NCI-H524 treated with DMSO at 0.1 percent for 48 hours (cell line): ENCODE data around the gene SDR39U1.

Experiments
- DNase-seq: peaks from one replicate; lab custom pipeline; 2025; lab: John Stamatoyannopoulos, UW

Gene SDR39U1

DNA sequence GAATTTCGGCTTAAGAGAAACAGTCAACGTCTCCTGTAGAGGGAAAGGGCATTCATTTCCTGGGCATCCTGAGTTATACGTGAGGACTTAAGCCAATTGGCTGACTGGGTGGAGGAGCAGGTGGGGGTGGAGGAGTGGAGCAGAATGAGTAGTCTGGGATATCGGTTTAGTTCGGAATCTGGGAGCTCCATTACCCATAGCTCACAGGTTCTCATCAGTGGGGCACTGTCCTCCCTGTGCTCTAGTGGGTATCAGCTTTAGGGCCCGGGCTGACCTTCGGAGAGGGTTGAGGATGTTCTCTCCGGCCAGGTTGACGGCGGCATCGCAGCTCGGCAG is 704 bp downstream of the SDR39U1 start:
- DNase-seq, result peak; percentile 26

GRCh38 chr14:24441485-24441884 is 1.1 kb downstream of the SDR39U1 start:
- DNase-seq, result no peak

DNA sequence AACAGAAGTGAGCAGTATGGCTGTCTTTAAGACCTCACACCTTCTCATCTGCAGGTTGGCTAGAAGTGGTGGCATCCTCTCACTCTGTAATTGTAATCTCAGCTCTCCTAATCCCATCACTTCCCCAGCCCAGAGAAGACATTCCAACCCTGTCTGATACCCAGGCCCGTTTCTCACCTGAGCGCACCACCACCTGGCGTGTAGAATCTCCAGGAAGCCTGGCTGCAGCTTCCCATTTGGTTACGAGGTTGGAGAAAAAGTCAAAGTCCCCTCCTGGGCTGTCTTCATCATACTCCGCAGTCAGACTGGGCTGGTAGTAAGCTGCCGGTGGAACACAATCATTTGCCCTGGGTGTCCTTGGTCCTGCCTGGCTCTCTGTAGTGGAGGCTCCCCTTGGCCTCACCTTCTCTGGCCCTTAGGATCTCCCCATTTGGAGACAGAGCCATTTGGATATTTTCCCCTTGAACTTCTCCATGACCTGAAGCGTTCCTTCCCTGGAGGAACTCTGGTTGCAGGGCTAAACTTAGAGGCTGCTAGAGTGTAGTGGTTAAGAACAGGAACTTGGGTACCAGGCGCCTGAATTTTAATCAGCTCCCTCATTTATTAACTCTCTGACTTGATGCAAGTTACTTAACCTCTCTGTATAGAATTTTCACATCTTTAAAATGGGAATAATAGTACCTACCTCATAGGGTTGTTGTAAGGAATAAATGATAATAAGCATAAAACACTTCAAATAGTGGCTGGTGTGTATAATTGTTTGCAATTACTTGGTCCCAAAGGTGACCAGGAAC is 1.8 kb downstream of the SDR39U1 start:
- DNase-seq, result no peak

- DNase-seq, result no peak
Measured at GRCh38 chr14:24439830-24440605, 2.6 kb downstream of the SDR39U1 start.

DNA sequence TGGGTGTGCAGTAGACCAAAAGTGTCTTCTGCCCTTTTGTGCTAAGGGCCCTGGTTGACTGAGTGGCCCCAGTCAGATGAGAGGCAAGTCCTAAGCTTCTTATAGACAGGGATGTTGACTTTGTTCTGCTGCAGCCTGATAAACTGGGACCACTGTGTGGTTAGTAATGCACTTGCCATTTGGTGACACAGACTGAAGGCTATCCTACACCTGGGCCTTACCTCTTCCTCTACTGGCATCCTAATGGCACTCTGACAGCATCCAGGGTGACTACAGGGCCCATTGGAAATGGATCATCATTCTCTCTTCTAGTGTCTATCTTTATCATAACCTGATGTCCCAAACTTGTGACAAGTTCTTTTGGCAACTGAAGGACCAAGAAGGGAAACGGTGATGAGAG is 3.3 kb downstream of the SDR39U1 start:
- no peak for DNase-seq

GRCh38 chr14:24438223-24439097 is 4.1 kb downstream of the SDR39U1 start:
- no peak for DNase-seq

- DNase-seq, result no peak
Measured at GRCh38 chr14:24437736-24438067, 4.9 kb downstream of the SDR39U1 start.

- no peak for DNase-seq
Measured at GRCh38 chr14:24437020-24437735, 5.4 kb downstream of the SDR39U1 start.

DNA sequence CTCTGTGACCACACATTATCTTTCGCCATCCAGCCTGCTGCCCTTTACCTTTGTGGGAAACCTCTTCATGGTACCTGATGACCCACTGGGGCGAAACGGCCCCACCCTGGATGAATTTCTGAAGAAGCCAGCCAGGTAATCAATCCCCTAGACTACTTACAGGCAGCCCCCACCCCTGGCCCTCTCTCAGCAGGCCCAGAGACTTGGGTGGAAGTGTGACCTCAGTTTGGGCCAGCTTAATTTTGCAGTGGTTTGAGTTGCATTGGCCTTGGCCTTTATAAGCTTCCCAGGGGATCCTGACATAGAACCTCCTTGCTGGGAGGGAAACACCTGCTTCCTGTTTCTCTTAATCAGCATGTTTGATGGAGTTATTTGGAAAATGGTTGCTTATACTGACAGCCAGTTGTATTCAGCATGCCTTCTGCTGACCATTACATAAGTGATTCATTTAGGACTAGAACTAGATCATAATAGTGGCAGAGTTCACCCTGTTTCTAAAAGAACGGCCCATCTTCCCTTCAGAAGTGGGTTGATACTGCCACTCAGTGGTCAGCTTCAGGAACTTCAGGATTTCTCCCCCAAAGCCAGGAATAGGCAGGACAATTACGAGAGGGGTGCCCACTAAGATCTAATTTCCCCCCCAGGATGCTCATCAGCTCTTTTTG is 6.1 kb downstream of the SDR39U1 start:
- peak; percentile 20 for DNase-seq

- DNase-seq, result no peak
Measured at GRCh38 chr14:24435998-24436354, 6.6 kb downstream of the SDR39U1 start.

DNA sequence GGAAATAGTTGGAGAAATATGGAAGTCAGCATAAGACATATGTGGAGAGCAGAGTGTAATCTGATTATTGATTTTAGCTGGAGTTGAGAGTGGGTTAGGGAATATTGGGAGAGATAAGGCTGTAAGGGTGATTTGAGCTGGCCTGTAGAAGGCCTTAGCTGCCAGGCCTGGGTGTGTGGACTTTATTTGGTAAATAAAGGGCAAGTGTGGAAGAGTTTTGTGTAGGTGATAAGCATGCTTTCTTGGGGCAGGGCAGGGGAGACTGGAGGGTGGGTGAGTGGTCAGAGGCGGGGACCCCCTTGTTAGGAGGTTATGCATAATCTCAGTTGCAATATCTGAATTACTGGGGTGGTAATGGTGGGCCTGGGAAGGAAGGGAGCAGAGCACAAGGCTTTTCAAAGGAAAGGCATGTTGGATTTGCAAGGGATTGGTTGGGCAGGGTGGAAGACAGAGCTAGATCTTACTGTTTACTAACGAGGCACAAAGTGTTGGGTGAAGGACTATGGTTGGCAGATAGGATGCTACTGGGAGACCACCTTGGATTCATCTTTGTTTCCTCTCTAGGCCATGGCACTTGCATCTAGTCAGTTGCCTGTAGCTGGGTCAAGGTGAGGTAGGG is 7.3 kb downstream of the SDR39U1 start:
- DNase-seq, result no peak

DNA sequence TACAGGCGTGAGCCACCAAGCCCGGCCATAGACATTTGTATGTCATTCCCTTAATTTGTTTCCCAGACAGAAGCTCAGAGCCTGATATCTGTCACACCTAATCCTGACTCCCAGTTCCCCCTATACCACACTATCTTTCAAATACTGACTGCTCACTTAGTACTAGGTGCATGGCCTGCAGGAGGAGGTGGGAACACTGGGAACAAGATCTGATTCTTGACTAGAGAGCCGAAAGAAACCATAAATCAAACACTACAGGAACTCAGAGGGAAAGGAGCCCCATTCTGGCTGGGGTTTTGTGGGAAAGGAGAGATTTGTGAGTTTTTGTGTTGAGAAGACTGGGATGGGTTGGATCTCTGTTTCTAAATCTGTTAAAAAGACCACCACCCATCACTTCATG is 7.9 kb downstream of the SDR39U1 start:
- DNase-seq, result no peak

DNA sequence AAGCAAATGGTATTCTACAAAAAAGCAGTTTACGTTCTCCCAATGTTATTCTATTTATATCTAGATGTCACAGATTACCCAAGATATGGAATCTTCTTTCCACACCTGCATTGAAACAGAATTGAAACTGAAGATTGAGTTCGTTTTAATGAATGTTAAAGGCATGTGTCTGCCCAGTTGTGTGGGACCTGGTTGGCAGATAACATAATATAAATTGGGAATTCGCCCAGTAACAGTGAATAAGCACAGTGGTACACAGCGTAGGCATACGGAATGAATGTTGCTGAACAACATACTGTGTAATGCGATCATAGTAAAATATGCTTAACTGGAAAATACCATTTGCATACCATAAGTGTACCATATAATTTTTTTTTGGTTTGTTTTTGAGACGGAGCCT is 8.5 kb downstream of the SDR39U1 start:
- DNase-seq, result no peak

DNA sequence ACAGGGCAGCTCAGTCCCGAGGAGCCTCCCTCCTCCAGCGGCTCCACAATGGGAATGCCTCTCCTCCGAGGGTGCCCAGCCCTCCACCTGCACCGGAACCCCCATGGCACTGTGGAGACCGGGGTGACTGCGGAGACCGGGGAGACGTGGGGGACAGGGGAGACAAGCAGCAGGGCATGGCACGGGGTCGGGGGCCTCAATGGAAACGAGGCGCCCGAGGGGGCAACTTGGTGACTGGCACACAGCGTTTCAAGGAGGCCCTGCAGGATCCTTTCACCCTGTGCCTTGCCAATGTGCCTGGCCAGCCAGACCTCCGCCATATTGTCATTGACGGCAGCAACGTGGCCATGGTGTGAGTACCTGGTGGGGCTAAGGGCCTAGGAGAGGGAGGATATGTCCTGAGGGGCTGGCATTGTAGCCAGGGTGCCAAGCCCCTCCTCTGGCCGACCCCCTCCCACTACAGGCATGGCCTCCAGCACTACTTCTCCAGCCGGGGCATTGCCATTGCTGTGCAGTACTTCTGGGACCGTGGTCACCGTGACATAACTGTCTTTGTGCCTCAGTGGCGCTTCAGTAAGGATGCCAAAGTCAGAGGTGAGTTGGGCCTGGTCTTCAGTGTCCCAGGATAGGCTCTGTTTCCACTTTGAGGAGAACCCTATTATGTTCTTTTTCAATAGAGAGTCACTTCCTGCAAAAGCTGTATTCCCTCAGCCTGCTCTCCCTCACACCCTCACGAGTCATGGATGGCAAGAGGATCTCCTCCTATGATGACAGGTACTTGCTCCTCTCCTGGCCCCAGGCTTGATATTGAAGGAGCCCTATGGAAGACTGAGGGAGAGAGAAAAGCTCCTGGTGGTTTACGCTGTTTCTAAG is 10.1 kb downstream of the SDR39U1 start:
- DNase-seq, result no peak

DNA sequence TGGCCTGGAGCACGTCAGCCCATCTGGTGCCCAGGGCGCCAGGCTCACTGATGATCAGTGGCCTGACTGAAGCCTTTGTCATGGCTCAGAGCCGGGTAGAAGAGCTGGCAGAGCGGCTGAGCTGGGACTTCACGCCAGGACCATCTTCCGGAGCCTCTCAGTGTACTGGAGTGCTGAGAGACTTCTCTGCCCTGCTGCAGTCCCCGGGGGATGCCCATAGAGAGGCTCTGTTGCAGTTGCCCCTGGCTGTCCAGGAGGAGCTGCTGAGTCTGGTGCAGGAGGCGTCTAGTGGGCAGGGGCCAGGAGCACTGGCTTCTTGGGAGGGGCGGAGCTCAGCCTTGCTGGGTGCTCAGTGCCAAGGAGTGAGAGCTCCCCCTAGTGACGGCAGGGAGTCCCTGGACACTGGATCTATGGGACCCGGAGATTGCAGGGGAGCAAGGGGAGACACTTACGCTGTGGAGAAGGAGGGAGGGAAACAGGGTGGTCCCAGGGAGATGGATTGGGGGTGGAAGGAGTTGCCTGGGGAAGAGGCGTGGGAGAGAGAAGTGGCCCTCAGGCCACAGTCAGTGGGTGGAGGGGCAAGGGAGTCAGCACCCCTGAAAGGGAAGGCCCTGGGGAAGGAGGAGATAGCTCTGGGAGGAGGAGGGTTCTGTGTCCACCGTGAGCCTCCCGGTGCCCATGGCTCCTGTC is 10.9 kb downstream of the SDR39U1 start:
- DNase-seq, result peak; percentile 90

- DNase-seq, result no peak
Measured at GRCh38 chr14:24430682-24431568, 11.7 kb downstream of the SDR39U1 start.

DNA sequence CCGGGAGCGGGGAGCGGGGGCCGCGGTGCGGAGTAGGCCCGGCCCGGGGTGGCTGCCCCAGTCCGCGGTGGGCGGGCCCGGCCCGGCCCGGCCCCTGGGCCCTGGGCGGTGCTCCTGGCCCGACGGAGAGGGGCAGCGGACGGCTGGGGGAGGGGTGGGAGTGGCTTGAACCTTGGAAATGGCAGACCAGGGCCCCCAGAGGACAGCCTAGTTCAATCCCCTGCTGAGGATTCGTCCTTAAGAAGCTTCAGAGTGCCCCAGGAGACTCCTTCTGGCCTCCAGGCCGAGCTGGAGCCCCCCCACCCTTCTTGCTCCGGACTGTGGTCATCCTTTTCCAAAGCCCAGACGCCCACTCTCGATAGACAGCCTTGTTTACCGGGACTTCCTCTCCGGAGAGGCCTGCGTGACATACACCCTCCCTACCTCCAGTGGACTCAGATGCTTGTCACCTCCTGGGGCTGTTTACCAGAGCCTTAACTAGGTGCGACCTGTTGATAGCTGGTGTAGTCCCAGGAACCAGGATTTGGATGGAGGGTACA is 12.4 kb downstream of the SDR39U1 start:
- DNase-seq, result no peak
